SK-N-MC (cell line): ENCODE measurements around the gene CREB3L2.

Source experiments
- DNase-seq: peaks from one replicate; pipeline ENCODE4 v3.0.0-alpha.2; 2011; ENCODE audit warnings: low read depth, low spot score
- H3K27ac ChIP-seq: fragments of 200-600 bp; sonication (generic); 2 replicates; pipeline ENCODE4 v1.5.1; 2016; ENCODE audit warnings: mixed run types
- H3K36me3 ChIP-seq: fragments of 200-600 bp; sonication (generic); 2 replicates; pipeline ENCODE4 v1.6.1; 2017; ENCODE audit warnings: antibody characterized with exemption, low read length, mixed read lengths; ENCODE audit not compliant: insufficient read depth
- H3K4me3 ChIP-seq: fragments of 200-600 bp; sonication (generic); 2 replicates; pipeline ENCODE4 v1.5.1; 2016
- H3K9ac ChIP-seq: fragments of 200-600 bp; sonication (generic); 2 replicates; pipeline ENCODE4 v1.8.0; 2017; ENCODE audit warnings: mixed run types, mixed read lengths; ENCODE audit not compliant: insufficient read length
- H3K9me3 ChIP-seq: fragments of 200-600 bp; sonication (generic); 2 replicates; pipeline ENCODE4 v1.6.1; 2017; ENCODE audit warnings: low read depth, mild to moderate bottlenecking, antibody characterized with exemption, low read length, moderate library complexity, mixed read lengths
- EZH2 ChIP-seq: fragments of 200-600 bp; sonication (generic); IDR thresholded peaks from one replicate; pipeline ENCODE4 v1.6.1; 2017; ENCODE audit warnings: antibody characterized with exemption
- FOXP2 ChIP-seq: optimal IDR thresholded peaks from 2 replicates; pipeline ENCODE3; 2011; ENCODE audit warnings: mild to moderate bottlenecking, moderate library complexity; ENCODE audit not compliant: insufficient read depth; ENCODE audit errors: extremely low read length, control extremely low read depth
- POLR2AphosphoS5 ChIP-seq: IDR thresholded peaks from 2 replicates; pipeline ENCODE4 v1.6.1; 2012; ENCODE audit warnings: mild to moderate bottlenecking, low read depth, low read length, borderline replicate concordance

Gene CREB3L2

DNA sequence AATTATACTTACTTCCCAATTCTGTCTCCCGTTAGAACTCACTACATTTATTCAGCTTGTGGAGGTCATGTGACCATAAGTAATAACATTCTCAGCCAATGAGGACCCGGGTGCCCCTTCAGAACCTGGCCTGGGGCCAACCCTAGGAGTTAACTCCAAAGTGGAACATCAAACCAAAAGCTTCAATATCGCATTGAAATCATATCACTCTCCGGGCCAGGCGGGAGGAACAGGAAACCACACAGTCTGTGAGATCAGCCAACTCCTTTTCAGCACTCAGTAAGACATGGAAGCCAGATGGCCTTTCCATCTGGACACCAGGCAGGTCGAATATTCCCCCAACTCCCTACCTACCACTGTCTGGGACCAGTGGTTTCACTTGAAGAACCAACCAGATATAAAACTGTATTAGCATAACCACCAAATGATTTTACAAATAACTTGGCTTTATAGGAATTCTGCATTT is 5.5 kb downstream of the CREB3L2 start:
- H3K9ac ChIP-seq = no peak overlapping the region
- no peaks in the 10 kb centered on the region for H3K9me3 ChIP-seq
- peak overlapping the region; percentile 47 for H3K27ac ChIP-seq
- no peak for DNase-seq
- TF ChIP-seq POLR2AphosphoS5 = no peak
- TF ChIP-seq EZH2 = no peak
- TF ChIP-seq FOXP2 = no peak
- H3K4me3 ChIP-seq = 0 out of 2 replicates have a peak overlapping the region, but pooled peaks have one; percentile 1
- no peaks in the 10 kb centered on the region for H3K36me3 ChIP-seq

- H3K9ac ChIP-seq = no peak overlapping the region
- no peak for DNase-seq
- no peak for TF ChIP-seq EZH2
- no peak for TF ChIP-seq FOXP2
- TF ChIP-seq POLR2AphosphoS5 = no peak
- no peaks in the 10 kb centered on the region for H3K9me3 ChIP-seq
- H3K4me3 ChIP-seq = no peak overlapping the region
- H3K27ac ChIP-seq = no peak overlapping the region
- H3K36me3 ChIP-seq = no peaks in the 10 kb centered on the region
Measured at GRCh38 chr7:137994216-137994615, 7.7 kb downstream of the CREB3L2 start.

DNA sequence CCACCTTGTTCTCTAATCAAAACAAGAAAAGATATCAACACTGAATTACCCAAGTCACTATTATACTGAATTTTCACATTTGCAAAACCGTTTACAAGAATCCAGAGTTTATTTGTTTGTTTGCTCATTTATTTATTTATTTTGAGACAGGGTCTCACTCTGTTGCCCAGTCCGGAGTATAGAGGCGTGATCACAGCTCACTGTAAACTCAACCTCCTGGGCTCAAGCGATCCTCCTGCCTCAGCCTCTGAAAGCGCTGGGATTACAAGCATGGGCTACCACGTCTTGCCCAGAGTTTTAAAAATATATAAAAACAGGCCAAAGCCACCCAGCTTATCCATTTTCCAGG is 8.5 kb downstream of the CREB3L2 start:
- Histone ChIP-seq H3K4me3 (no peak overlapping the region), H3K27ac (peak overlapping the region; percentile 20; the same call in 1 of the 2 replicates), H3K9ac (no peak overlapping the region), H3K36me3 (no peaks in the 10 kb centered on the region), H3K9me3 (no peaks in the 10 kb centered on the region)
- no peak for TF ChIP-seq EZH2
- TF ChIP-seq POLR2AphosphoS5 = no peak
- TF ChIP-seq FOXP2 = no peak
- no peak for DNase-seq

DNA sequence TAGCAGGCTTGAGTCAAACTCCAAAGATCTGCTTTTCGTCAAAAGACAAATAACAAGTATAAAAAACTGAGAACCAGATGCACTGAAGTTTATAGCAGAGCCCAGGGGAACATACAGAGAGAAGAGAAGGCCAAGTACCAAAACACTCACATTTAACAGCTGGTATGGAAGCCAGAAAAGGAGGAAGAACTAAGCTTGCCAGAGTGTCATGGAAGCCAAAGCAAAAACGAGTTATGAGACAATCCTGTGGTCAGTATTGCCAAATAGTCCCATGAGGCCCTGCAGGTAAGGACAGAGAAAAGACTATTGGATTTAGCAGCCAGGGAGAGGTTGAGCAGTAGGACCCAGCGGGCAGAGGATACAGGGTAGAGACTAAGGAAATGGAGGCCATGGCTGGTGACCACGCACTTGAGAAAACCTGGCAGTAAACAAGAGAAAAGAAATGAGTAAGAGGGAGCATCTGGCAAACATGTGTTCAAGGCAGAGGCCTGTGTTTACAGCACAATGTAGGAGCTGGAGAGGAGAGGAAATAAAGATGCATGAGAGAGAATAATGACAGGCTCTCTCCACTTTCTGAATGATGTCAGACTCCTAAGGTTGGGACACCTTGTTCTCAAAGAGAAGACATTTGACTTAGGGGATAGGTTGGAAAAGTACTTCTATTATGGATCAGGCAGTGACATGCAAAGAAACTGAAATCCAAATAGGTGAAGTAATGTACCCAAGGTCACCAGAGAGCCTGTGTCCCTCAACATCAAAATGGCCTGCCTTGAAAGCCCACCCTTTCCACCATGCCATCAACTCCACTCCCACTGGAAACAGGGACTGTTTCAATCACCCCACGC is 9.1 kb downstream of the CREB3L2 start:
- Histone ChIP-seq H3K9ac (no peak overlapping the region), H3K9me3 (no peaks in the 10 kb centered on the region), H3K4me3 (no peak overlapping the region), H3K27ac (peak overlapping the region; percentile 20; the same call in 1 of the 2 replicates), H3K36me3 (no peaks in the 10 kb centered on the region)
- no peak for DNase-seq
- TF ChIP-seq FOXP2 = peak; percentile 57
- no peak for TF ChIP-seq EZH2

DNA sequence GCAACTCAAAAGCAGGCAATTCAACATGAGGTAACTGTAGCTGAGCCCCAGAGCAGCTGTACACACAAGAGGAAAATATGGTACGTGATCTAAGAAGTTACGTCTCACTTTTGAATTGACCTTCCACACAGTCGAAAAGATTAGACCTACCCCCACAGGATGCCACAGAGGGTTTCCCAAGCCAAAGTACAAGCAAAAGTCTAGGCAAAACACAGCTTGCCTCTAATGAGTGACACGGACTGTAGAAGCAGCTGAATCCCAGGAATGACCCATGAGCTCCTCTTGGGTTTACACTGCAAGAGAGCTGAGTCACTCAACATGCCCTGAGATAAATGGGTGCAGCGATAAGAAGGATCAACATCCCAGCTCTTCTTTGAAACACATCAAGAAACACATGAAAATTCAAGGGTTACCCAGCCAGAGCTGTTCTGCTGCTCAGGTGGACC is 9.8 kb downstream of the CREB3L2 start:
- TF ChIP-seq POLR2AphosphoS5 = no peak
- TF ChIP-seq EZH2 = no peak
- TF ChIP-seq FOXP2 = no peak
- Histone ChIP-seq H3K36me3 (no peaks in the 10 kb centered on the region), H3K9ac (no peak overlapping the region), H3K4me3 (no peak overlapping the region), H3K27ac (no peak overlapping the region), H3K9me3 (no peaks in the 10 kb centered on the region)
- no peak for DNase-seq

- TF ChIP-seq FOXP2 = no peak
Measured at GRCh38 chr7:137990251-137990941, 11.5 kb downstream of the CREB3L2 start.

GRCh38 chr7:137989590-137989989 is 12.3 kb downstream of the CREB3L2 start:
- H3K27ac ChIP-seq = no peak overlapping the region
- no peak for DNase-seq
- no peak for TF ChIP-seq POLR2AphosphoS5
- no peak for TF ChIP-seq EZH2
- no peak for TF ChIP-seq FOXP2
- no peaks in the 10 kb centered on the region for H3K36me3 ChIP-seq
- H3K4me3 ChIP-seq = no peak overlapping the region
- no peaks in the 10 kb centered on the region for H3K9me3 ChIP-seq
- no peak overlapping the region for H3K9ac ChIP-seq

More at GRCh38 chr7:137990251-137990941, 11.5 kb downstream of the CREB3L2 start:
- Histone ChIP-seq H3K36me3 (no peaks in the 10 kb centered on the region), H3K4me3 (no peak overlapping the region), H3K9ac (no peak overlapping the region), H3K27ac (no peak overlapping the region), H3K9me3 (no peaks in the 10 kb centered on the region)
- no peak for DNase-seq

GRCh38 chr7:137989094-137989493 is 12.8 kb downstream of the CREB3L2 start:
- H3K36me3 ChIP-seq = no peaks in the 10 kb centered on the region
- DNase-seq = no peak

More at GRCh38 chr7:137989094-137989493, 12.8 kb downstream of the CREB3L2 start:
- Histone ChIP-seq H3K27ac (no peak overlapping the region), H3K4me3 (no peak overlapping the region), H3K9ac (no peak overlapping the region), H3K9me3 (no peaks in the 10 kb centered on the region)
- TF ChIP-seq POLR2AphosphoS5 = no peak
- TF ChIP-seq FOXP2 = no peak
- no peak for TF ChIP-seq EZH2
